ENCODE results near the gene C11orf54. TPM values are rescaled to one million over a fixed set of nuclear protein-coding genes. Genes with fewer than 3 reads are reported as not detected.

C11orf54 gene
- total RNA-seq, 1 donor = 10.0 TPM

Small RNA genes within 50 kb of the gene (small RNA-seq; reads per million reads assigned to genes)
- not detected for gene RF00019
- 25.2 reads per million, percentile 95 among the genes with 10 or more reads in this experiment for gene RF00493
- gene SCARNA9 = 0.54 reads per million
- gene SNORA1 = not detected
- gene SNORA18 = not detected
- gene SNORA25 = not detected
- not detected for gene SNORA32
- gene SNORA40 = not detected
- not detected for gene SNORA8
- not detected for gene SNORD5
- 2,284 reads per million, percentile 99 among the genes with 10 or more reads in this experiment for gene SNORD6

Other genes starting within 250 kb of the C11orf54 start
- gene SMCO4, start 198.3 kb upstream of the C11orf54 start, total RNA-seq = 8.1 TPM
- 7.0 TPM for gene CEP295, start 80.0 kb upstream of the C11orf54 start, total RNA-seq
- 111 TPM for gene TAF1D, start 177 bp upstream of the C11orf54 start, total RNA-seq
- gene MED17, start 42.6 kb downstream of the C11orf54 start, total RNA-seq = 41.5 TPM
- under 0.01 TPM for gene VSTM5, start 108.9 kb downstream of the C11orf54 start, total RNA-seq

All from hematopoietic multipotent progenitor cell (in vitro differentiated cells).